ENCODE data around the gene HAPLN3.

HAPLN3 gene

DNA sequence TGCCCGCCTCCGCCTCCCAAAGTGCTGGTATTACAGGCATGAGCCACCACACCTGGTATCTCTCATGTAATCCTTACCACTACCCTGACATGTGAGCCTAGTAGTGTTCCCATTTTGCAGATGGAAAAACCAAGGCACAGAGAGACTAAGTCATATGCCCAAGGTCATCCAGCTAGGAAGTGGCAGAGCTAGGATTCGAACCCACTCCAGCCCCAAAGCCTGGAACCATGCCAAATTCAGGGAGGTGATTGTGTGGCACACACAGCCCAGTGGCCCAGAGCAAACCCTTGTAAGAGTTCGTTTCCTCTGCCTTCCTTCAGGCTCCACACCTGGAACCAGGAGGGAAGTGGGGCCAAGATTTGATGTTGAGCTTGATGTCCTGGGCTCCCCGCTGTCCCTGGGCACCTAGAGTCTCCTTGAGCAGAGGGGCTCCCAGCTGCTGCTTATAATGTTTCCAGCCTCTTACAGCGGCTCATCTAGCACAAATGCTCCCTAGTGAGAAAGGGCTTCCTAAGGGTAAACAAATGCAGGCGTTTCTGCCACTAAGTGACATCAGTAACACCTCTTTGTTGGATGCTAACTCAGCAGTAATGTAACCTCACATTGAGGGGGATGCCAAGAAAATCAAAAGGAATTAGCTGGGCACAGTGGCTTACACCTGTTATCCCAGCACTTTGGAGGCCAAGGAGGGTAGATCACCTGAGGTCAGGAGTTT, 3.6 kb downstream of the HAPLN3 start:
- no peak for DNase-seq

DNA sequence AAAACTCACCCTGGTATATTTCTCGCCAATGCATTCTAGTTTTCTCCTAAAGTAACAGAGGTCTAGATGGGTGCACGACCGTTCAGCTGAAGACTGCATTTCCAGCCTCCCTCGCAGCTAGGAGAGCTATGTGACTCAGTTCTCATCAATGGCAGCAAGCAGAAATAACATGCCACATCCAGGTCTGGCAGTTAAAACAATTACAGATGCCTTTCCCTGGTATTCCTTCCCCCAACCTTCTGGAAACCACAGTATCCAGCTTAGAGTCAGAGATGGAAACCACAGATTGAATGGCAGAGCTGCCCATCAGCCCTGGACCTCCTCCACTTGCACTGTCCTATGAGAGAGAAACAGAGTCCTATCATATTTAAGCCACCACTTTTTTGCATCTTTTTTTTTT, 4.8 kb downstream of the HAPLN3 start:
- DNase-seq = no peak

DNA sequence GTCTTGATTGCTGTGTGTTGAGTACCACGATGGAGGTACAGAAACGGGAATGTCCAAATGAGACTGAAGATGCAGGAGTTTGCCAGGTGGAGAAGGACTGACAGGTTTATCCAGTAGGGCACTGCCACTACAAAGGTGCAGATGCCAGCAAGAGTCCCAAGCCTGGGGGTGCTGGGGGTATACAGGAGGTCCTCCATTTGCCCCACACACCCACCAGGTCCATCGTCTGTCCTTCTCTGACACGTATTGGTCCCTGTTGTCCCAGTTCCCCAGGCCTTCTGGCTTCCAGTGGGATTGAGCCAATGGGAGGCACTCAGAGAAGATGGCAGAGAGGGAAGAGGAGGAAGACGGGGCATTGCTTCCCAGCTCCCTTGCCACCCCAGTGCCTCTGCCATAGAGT, 6.6 kb downstream of the HAPLN3 start:
- DNase-seq = no peak

DNA sequence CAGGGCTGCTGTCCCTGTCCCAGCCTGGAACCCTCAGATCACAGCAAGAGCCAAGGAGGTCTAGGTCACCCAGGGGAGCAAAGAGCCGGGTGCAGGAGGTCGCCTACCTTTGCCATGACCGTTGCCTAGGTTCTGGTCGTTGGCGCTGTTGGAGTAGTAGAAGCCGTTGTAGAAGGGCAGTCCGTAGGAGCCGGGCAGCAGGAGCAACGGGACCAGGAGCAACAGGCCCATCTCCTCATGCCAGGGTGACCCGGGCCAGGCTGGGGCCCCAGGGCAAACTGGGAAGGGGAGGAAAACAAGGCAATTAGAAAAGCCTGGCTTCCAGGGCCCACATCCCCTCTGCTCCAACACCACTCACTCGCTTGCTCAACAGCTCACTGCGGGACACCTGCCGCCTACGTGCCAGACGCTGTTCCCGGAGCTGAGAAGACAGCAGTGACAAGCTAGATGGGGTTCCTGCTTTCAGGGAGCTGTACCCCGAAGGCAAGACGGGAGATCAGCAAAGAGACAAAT, 8.2 kb downstream of the HAPLN3 start:
- DNase-seq = no peak

DNA sequence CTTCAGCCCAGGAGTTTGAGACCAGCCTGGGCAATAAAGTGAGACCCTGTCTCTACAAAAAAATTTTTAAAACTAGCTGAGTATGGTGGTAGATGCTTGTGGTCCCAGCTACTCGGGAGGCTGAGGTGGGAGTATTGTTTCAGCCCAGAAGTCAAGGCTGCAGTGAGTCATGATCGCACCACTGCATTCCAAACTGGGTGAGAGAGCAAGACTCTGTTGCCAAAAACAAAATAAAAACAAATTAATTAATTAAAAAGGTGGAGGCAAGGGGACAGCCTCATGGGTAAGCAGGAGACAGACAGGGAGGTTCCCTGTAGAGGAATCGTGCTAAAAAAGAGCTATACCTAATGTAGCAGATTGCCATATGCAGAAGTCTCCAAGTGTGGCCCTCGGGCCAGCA, 12.6 kb downstream of the HAPLN3 start:
- DNase-seq = peak; percentile 17

DNA sequence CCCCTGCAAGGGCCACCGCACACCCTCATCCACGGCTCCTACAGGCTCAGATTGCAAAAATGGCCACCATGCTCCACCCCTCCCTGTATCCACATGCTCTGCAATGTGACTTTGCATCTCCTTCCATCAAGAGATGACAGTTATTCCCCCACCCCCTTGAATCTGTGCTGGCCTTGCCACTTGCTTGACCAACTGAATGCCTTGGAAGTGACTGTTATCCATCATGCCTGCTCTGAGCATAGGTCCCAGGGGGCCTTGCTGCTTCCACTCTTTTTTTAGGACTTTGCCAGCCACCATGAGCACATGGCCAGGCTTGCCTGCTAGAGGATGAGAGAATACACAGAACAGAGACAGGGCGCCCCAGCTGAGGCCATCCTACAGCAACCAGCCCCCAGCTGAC, 13.6 kb downstream of the HAPLN3 start:
- DNase-seq = no peak

DNA sequence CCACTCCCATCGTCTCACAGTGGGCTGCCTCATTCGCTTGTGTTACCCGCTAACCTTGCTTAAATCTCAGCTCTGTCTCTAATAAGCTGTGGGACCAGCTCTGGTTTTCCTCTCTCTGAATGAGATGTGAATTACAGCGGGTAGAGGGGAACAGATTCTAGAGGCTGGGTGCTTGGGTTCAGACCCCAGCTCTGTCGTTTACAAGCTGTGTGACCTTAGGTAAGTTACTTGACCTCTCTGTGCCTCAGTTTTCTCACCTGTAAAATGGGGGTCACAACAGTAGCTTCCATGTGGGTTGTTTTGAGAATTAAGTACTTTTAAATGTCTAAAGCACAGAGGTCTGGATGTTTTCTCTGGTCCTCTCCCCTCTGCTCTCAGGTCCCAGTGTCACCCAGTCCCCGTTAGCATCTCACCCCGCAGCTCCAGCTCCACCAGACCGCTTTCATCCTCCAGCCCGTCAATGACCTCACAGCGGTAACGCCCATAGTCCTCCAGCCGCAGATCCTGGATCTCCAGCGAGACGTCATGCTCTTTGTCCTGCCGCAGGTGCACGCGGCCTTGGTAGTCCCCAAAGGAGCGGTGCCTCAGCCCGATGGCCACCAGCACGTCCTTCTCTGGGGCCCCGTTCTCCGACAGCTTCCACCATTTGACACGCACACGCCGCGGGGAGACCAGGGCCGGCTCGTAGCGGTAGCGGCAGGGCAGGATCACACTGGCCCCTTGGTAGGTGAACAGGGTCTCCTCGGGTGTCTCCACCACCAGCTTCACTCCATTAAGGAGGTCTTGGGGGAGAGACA, 14.2 kb downstream of the HAPLN3 start:
- no peak for DNase-seq

DNA sequence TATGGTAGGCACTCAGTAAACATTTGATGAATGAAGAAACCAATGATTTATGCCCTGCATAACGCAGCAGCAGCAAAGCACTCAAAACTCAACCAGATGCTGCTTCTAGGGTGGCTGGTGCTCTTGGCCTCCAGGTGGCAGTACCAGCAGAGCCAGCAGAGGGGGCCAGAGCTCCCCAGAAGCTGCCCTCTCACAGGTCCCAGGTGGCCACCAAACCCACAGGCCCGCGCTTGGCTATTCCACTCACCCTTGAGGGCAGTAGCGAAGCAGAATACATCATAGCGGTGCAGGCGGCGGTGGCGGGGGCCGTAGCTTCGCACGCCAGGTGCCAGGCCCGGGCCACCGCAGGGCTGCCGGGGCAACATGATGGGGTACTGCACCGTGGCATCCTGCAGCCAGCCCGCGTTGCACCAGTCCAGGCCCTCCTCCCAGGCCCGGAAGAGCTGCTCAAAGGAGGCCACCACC, 16.6 kb downstream of the HAPLN3 start:
- DNase-seq = no peak

DNA sequence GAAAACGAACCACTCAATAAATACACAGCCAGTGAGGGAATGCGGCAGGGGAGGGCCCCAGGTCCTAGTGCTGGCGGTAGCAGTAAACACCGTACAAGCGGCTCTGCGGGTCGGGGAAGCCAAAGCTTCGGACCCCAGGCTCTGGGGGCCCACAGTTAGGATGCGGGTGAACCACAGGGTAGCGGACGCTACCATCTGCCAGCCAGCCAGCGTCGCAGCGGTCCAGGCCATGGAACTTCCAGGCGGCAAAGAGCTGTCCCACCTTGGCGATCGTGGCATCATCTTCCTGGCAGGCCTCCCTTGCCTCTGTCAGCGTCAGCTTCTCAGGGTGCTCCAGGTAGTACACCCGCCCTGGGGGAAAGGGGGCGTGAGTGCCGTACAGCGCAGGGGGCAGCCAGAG, 17.4 kb downstream of the HAPLN3 start:
- DNase-seq = no peak

DNA sequence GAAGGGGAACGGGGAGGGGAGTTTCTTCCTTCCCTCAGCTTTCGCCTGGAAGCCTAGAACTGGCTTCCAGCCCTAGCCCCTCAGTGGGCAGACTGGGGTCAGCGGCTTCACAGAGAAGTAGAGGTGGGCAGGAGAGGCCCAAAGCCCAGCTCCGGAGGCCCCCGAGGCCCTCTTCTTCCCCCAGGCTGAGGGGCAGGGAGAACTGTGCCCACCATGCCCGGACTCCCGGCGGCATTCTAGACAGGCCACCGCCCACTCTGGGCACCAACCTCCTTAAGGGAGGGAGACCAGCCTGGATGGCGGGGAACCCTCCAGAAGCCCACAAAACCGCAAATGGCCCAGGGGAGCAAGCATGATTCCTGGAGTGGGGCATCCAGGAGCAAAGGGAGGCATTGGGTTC, 17.9 kb downstream of the HAPLN3 start:
- no peak for DNase-seq

DNA sequence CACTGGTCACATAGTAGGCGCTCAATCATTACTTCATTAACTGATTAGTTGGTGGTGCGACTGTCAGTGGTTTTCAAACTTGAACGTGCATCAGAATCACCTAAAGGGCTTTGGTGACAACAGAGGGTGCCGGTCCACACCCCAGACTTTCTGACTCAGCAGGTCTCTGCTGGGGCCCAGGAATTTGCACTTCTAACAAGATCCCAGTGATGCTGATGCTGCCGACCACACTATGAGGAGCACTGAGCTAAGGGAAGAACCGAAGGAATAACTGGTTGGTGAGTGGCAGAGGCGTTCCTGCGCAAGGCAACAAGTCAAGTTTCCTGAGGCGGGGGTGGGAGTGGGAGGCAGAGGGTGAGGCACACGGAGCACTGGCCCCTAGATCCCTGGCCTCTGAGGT, 18.8 kb downstream of the HAPLN3 start:
- DNase-seq = no peak

DNA sequence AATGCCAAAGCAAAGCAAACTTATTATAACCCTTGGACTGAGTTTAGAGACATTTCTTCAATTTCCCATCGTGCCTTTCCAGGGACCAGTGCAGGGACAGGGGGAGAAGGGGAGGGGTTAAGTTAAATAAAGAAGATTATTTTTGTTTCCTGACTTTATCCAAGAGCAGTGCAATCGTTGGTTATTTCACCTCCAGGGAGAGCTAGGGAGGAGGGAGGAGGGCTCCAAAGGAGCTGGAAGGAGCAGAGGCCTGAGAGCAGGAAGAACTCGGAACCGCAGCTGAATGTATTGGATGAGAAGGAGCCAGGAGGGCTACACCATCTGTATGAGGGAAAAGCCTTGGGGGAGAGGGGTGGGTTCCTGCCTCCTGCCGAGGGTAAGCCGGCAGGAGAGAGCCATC, 20.7 kb downstream of the HAPLN3 start:
- no peak for DNase-seq

DNA sequence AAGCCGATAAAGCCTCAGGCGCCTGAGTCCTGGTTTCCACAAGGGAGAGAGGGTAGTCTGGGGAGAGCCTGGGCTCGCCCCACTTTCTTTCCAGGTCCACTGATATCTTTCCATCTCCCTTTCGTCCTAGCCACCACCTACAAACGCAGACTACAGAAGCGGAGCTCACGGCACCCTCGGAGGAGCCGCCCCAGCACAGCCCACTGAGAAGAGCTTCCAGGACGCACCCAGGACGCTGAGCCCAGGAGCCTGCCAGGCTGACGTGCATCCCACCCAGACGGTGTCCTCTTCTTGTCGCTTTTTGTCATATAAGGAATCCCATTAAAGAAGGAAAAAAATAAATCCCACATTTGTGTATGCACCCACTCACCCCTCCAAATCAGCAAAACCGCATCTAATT, 21.1 kb downstream of the HAPLN3 start:
- DNase-seq = no peak

DNA sequence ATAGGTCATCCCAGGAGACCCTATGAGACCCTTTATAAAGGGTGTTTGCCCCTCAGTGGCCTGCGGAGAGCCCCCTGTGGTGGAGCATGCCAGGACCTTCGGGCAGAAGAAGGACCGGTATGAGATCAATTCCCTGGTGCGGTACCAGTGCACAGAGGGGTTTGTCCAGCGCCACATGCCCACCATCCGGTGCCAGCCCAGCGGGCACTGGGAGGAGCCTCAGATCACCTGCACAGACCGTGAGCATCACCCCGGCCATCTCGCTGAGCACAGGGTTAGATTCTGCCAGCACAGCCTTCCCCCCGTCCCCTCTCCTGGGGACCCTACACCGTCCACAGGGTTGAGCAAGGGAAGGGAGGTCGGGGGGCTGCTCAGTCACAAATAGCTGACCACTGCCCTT, 21.6 kb downstream of the HAPLN3 start:
- DNase-seq = no peak

DNA sequence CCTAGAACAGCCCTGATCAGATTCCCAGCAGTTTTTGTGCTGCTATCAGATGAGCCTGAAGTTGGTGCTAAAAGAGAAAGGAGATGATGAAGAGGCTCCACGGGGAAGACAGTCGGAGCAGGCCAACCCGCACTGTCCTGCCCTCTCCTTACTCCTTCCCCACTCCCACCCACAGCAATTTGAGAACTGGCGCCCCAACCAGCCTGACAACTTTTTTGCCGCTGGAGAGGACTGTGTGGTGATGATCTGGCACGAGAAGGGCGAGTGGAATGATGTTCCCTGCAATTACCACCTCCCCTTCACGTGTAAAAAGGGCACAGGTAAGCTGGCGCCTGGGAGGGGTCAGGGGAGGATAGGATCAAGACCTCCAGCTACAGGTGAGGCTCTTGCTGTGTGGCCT, 22.6 kb downstream of the HAPLN3 start:
- DNase-seq = no peak

DNA sequence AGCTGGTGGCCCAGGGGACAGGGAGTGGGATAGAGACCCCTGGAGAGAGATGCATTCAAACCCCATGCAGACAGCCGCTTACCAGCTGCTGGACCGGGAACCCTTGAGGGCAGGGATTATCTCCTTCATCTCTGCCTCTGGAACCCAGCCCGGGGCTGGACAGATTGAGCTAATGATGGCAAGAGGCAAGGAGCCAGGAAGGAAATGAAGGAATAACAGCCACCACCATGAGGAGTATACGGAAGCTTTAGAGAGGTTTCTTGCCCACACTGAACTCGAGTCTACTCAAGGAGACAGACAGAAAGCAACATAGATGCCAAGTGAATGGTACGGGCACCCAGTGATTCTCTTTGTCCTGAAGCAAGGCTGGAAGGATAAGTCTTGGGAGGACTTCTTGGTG, 23.2 kb downstream of the HAPLN3 start:
- DNase-seq = no peak

DNA sequence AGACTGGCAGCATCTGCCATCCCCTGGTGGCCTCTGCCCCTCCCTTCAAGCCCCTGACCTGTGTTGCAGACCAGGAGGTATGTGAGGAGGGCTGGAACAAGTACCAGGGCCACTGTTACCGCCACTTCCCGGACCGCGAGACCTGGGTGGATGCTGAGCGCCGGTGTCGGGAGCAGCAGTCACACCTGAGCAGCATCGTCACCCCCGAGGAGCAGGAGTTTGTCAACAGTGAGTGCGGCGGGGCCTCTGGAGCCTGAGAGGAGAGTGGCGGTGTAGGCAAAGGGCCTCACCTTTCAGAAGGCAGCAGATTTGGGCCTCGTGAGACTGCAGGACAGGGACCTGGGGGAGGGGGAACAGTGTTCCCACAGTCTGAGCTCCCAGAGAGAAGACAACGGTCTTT, 24.0 kb downstream of the HAPLN3 start:
- no peak for DNase-seq

DNA sequence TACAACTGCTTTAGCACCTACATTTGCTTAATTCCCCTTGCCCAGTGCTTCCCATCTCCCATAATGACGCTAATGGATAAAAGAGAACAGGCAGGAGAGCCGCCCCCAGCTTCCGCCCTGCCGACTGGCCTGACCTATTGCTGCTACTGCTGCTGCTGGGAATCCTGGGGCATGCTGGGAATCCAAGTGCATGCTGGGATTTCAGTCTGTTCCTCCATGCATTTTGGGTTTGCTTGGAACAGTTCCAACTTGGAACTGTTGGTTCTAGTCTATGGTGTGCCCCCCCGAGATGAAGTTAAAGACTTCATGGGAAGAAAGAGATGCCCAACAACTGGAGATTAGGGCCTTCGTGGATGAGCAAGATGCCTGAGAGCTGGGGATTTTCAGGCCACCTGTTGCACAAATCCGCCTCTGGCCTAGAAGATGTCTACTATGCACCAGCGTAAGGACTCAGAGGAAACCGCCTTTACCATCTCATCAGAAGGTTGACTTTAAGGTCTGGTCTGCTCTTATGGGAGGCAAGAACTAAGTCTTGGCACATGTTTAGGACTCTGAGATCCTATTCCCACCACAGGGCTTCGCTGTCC, 29.0 kb downstream of the HAPLN3 start:
- no peak for DNase-seq

DNA sequence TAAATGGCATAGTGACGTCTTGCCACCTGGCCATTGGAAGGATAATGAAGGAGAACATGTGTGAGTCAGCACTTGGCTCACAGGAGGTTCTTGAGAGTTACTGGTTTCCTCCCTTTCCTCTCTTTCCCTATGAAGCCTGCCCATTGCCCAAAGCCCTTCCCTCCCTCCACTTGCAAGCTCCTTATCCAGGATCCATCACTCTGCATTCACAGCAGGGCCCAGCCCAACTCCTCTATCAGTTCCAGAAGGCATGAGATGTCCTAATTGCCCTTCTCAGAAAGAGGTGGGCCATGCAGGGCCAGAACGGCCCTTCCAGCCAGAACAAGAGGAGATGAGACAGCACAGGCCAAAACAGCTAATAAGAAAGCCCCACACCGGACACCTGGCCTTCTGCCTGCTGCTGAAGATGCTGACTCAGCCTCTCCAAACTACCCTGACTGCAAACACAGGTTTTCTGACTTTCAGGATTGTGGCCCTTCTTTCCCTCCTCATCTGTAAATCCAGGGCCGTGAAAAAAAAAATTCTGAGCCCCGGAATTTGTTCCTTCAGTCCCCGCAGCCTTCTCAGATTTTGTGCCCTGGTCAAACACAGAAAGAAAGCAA, 29.7 kb downstream of the HAPLN3 start:
- DNase-seq = no peak

DNA sequence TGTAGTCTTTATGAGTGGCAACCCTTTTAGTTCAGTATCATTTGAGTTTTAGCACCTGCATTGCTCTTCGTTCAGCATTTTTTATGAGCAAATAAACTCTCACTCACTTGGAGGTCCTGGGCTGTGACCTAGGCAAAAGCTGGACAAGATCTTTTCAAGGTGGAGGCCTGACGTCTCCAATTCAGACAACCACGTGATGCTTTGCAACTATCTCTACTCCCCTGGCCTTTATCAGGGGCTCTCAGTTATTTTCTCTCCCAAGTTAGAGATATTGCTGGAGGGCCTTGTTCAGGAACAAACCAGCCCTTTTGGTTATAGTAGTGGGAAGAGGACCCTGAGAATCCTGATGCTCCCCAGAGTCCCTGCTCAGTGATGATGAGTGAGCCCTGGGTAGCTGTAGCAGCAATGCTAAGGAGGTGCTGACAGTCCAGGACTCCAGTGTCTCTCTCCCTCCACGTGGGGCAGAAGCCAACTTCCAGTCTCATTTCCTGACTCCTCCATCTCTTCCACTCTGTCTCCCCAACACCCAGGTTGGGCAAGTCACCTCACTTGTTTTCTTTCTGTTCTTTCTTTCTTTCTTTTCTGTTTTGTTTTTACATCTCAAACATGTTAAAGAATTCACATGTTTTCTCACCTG, 30.4 kb downstream of the HAPLN3 start:
- no peak for DNase-seq

DNA sequence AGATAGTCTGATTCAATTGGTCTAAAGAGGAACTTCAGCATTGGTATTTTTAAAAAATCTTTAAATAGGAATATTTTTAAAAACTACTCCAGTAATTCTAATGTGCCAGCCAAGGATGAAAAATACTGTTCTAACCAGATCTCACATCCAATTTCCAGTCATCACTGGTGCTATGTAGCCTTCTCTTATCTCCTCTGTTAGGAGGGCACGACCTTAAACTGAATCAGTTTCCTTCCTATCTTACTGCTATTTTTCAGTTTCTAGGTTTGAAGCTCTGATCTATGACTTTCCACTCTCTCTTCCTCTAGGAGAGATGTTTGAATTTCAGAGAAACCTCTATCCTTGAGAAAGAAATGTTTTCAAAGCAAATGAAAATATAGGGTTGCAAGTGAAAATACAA, 31.9 kb downstream of the HAPLN3 start:
- DNase-seq = no peak

DNA sequence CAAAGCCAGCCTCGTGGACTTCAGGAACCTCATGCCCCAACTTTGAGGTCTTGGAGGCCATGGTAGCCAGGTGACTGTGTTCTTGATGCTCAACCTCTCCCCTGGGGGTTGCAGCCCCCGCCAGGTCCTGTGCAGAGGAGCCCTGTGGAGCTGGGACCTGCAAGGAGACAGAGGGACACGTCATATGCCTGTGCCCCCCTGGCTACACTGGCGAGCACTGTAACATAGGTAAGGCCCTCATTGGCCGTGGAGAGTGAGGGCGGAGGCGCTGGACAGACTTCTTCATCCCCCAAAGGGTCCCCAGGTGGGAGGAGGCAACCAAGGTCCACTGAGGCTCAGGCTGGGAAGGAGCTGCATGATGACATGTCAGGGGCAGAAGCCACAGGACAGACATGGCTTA, 35.1 kb downstream of the HAPLN3 start:
- DNase-seq = no peak

DNA sequence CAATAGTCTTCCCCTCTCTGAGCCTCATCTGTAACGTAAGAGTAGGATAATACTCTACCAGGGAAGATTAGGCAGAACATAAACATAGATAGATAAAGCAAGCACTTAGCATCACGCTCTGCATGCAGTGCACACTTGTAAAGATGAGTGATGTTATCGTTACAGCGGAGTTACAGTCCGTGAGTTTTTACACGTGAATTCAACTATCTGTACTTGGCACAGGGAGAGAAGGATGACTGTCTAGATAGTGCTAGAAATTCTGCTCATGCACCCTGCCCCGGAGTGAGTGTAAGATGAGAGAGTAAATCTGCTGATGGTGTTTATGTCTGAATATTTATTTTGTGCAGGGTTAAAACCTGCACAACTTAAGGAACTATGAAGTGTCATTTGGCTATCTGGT, 35.8 kb downstream of the HAPLN3 start:
- DNase-seq = no peak

All from T1000 (cell line).